ENCODE results near the gene AFF4.
"Not testable (repeated sequence)": the region's sequence is repeated elsewhere in the genome, so short reads cannot be mapped to it uniquely, and the experiment has no call there.

AFF4 gene, protein sequence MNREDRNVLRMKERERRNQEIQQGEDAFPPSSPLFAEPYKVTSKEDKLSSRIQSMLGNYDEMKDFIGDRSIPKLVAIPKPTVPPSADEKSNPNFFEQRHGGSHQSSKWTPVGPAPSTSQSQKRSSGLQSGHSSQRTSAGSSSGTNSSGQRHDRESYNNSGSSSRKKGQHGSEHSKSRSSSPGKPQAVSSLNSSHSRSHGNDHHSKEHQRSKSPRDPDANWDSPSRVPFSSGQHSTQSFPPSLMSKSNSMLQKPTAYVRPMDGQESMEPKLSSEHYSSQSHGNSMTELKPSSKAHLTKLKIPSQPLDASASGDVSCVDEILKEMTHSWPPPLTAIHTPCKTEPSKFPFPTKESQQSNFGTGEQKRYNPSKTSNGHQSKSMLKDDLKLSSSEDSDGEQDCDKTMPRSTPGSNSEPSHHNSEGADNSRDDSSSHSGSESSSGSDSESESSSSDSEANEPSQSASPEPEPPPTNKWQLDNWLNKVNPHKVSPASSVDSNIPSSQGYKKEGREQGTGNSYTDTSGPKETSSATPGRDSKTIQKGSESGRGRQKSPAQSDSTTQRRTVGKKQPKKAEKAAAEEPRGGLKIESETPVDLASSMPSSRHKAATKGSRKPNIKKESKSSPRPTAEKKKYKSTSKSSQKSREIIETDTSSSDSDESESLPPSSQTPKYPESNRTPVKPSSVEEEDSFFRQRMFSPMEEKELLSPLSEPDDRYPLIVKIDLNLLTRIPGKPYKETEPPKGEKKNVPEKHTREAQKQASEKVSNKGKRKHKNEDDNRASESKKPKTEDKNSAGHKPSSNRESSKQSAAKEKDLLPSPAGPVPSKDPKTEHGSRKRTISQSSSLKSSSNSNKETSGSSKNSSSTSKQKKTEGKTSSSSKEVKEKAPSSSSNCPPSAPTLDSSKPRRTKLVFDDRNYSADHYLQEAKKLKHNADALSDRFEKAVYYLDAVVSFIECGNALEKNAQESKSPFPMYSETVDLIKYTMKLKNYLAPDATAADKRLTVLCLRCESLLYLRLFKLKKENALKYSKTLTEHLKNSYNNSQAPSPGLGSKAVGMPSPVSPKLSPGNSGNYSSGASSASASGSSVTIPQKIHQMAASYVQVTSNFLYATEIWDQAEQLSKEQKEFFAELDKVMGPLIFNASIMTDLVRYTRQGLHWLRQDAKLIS

DNA sequence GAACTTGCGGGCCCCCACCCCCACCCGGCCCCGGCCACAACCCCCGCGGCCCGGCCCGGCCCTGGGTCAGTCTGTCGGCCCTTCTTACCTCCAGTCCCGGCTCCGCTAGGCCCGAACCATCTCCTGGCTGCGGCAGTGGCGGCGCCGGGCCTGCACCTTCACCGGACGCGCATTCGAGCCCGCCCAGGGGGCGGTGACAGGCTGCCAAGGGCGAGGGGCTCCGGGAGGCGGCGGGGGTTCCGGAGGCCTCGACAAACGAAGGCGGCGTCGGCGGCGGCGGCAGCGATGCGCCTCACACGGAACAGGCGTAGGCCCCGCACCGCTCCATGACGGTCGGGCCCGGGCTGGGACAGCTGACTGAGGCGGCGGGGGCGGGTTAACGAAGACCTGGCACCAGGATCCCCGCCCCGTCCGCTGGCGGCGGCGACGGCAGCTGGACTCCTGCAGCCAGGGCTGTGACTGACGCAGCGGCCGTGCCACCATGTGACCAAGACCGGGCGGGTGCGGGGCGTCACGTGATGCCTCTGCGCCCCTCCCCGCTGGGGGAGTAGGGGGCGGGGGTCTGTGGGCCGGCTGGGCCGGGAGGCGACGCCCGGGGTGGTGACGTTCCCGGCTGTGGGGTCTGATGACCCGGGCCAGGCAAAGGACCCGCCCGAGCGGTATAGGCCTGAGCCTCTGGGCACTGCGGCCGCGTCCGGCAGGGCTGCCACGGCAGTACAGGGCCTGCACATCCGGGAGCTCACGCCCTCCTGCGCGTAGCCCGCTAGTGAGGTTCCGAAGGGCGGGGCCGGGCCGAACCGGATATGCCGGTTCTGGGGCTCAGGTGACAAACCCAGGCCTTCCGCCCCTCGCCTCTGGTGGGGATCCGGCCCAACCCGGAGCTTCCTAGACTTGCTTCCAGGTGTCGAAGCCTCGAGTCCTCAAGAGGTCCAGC lies at the start of gene AFF4:
AFF4 (minus strand) TSS at position 464 of the 934 bp plus-strand sequence. CDS start 26,445 bp downstream, outside the sequence.
- no peak for TF ChIP-seq ZNF274 (IDR thresholded peaks at IDR 0.05; ENCODE audit: low read depth, low read length)
- peak within 1 kb of the TSS; percentile 100 for H3K4me3 ChIP-seq (ENCODE audit: low read length)

DNA sequence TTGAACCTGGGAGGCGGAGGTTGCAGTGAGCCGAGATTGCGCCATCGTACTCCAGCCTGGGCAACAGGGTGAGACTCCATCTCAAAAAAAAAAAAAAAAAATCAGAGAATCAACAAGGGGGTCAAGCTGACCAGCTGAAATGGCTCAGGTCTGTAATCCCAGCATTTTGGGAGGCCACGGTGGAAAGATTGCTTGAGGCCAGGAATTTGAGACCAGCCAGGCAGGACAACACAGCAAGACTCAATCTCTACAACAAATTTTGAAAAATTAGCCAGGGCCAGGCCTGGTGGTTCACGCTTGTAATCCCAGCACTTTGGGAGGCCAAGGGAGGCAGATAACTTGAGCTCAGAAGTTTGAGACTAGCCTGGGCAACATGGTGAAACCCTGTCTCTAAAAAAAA lies 45.0 kb upstream of the AFF4 start:
- H3K4me3 ChIP-seq (ENCODE audit: low read length), result not testable (repeated sequence)

DNA sequence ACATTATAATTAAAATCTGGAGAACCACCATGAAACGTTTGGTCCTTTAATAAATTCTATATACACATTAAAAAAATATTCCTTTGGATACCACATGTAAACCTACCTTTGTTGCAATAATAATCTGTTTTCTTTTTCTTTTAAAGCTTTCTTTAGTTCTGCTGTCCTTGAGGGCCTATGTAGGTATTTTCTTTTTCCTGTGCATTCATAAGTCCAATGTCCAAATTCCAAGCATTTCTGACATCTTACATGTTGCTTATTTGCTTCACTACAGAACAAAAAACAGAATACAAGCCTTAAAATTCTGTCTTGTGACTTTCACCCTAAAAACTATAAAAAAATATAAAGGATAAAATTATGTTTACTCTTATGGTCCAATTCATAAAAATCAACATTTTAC lies 43.2 kb upstream of the AFF4 start:
- no peak for TF ChIP-seq ZNF274 (IDR thresholded peaks at IDR 0.05; ENCODE audit: low read depth, low read length)

GRCh38 chr5:132999246-132999645 lies 35.8 kb upstream of the AFF4 start:
- H3K4me3 ChIP-seq (ENCODE audit: low read length), result no peak overlapping the region
- no peak for TF ChIP-seq ZNF274 (IDR thresholded peaks at IDR 0.05; ENCODE audit: low read depth, low read length)

More for the DNA sequence above, 43.2 kb upstream of the AFF4 start:
- H3K4me3 ChIP-seq (ENCODE audit: low read length), result no peak overlapping the region

DNA sequence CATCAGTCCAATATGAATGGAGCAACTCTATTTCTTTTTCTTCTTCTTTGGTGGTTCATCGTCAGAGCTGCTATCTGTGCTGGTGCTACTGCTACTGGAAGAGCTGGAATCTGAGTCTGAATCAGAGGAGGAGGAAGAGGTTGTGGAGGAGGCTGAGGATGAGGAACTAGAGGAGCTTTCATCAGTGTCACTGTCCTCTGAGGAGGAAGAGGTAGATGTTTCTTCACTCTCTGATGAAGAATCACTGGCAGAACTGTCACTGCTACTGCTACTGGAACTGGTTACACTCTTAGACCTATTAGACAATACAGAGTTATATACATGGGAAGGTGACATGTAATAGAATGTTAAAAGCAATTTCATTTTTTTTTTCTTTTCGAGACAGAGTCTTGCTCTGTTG lies 35.1 kb upstream of the AFF4 start:
- no peak for TF ChIP-seq ZNF274 (IDR thresholded peaks at IDR 0.05; ENCODE audit: low read depth, low read length)
- no peak overlapping the region for H3K4me3 ChIP-seq (ENCODE audit: low read length)

GRCh38 chr5:132996307-132996706 lies 32.9 kb upstream of the AFF4 start:
- no peak overlapping the region for H3K4me3 ChIP-seq (ENCODE audit: low read length)
- no peak for TF ChIP-seq ZNF274 (IDR thresholded peaks at IDR 0.05; ENCODE audit: low read depth, low read length)

DNA sequence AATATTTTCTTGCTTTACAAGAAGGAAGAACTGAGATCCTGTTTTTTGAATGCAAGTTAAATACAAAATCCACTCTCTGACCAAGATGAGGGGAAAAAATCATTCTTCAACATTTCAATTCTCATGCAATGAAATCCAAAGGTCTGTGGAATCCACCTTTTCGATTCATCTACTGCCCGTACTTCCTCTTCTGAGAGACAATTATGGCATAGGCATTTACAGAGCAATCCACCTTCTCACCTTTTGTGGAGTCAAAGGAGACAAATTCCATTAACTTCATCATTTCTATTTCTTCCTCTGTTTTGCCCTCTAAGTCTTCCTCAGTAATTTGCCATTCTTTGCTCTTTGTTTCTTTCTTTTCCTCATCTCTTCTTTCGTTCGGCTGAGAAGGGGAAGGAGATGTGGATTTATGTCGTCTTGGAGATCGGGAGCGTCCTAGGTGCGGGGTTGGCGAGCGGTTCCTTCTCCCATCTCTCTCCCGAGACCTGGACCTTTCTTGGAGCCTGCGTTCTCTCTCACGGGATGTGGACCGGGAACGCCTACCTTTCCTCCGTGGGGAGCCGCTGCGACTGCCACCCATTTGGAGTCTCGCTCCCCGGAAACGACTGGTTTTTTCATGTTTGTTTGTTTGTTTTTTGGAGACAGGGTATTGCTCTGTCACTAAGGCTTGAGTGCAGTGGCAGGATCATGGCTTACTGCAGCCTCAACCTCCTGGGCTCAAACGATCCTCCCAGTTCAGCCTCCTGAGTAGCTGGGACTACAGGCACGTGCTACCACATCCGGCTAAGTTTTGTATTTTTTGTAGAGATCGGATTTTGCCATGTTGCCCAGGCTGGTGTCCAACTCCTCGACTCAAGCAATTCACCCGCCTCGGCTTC lies 24.3 kb upstream of the AFF4 start:
- no peak for TF ChIP-seq ZNF274 (IDR thresholded peaks at IDR 0.05; ENCODE audit: low read depth, low read length)
- peak overlapping the region; percentile 18; the same call in 1 of the 2 replicates for H3K4me3 ChIP-seq (ENCODE audit: low read length)

- H3K4me3 ChIP-seq (ENCODE audit: low read length), result not testable (repeated sequence)
These were observed 19.5 kb upstream of the AFF4 start for GRCh38 chr5:132982971-132983370.

DNA sequence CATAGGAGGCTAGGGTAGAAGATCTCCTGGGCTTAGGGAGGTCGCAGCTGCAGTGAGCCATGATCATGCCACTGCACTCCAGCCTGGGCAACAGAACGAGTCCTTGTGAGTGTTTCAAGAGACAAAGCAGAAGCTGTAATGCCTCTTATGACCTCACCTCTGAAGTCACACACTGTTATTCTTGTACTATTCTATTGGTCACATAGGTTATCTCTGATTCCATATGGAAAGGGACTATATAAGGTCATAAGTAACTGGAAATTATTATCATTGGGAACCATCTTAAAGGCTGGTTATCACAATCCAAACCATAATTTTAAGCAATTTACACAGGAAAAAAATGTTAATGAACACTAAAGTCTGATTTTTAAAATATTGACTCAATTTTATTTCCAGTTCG lies 17.9 kb upstream of the AFF4 start:
- no peak for TF ChIP-seq ZNF274 (IDR thresholded peaks at IDR 0.05; ENCODE audit: low read depth, low read length)
- H3K4me3 ChIP-seq (ENCODE audit: low read length), result no peak overlapping the region

DNA sequence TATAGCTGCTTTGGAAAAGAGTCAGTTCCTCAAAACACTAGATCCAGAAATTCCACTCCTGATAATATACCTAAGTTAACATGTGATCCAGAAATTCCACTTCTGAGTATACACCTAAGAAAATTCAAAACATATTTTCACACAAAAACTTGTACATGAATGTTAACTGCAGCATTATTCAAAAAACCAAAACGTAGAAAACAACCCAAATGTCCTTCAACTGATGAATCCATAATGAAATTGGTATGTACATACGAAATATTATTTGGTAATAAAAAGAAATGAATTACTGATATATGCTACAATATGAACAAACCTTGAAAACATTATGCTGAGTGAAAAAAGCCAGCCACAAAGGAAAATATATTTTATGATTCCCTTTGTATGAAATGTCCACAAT lies 16.5 kb upstream of the AFF4 start:
- TF ChIP-seq ZNF274 (IDR thresholded peaks at IDR 0.05; ENCODE audit: low read depth, low read length), result no peak
- H3K4me3 ChIP-seq (ENCODE audit: low read length), result no peak overlapping the region

DNA sequence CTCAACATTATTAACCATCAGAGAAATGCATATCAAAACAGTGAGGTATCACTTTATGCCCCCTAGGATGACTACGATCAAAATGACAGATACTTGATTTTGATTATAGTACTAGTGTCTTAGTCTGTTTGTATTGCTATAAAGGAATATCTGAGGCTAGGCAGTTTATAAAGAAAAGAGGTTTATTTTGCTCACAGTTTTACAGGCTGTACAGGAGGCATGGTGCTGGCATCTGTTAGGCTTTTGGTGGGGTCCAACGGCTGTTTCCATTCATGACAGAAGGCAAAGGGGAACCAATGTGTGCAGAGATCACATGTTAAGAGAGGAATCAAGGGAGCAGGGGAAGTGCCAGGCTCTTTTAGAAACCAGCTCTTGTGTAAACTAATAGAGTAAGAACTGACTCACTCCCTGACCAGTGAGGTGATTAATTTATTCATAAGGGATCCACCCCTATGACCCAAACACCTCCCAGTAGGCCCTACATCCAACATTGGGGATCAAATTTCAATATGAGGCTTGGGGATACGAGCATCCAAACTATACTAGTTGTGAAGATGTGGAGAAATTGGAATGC lies 16.0 kb upstream of the AFF4 start:
- no peak overlapping the region for H3K4me3 ChIP-seq (ENCODE audit: low read length)
- TF ChIP-seq ZNF274 (IDR thresholded peaks at IDR 0.05; ENCODE audit: low read depth, low read length), result no peak

- H3K4me3 ChIP-seq (ENCODE audit: low read length), result no peak overlapping the region
- no peak for TF ChIP-seq ZNF274 (IDR thresholded peaks at IDR 0.05; ENCODE audit: low read depth, low read length)
These were observed 13.4 kb upstream of the AFF4 start for GRCh38 chr5:132976852-132977251.

GRCh38 chr5:132972436-132972828 lies 9.0 kb upstream of the AFF4 start:
- not testable (repeated sequence) for H3K4me3 ChIP-seq (ENCODE audit: low read length)

Measured in GM08714 (cell line).